ENCODE measurements around the gene POU1F1.
"Not testable (repeated sequence)": the region's sequence is repeated elsewhere in the genome, so short reads cannot be mapped to it uniquely, and the experiment has no call there.

The POU1F1 gene

GRCh38 chr3:87248831-87249230, 27.6 kb downstream of the POU1F1 start:
- DNase-seq, result no peak

GRCh38 chr3:87248231-87248630, 28.2 kb downstream of the POU1F1 start:
- DNase-seq, result not testable (repeated sequence)

DNA sequence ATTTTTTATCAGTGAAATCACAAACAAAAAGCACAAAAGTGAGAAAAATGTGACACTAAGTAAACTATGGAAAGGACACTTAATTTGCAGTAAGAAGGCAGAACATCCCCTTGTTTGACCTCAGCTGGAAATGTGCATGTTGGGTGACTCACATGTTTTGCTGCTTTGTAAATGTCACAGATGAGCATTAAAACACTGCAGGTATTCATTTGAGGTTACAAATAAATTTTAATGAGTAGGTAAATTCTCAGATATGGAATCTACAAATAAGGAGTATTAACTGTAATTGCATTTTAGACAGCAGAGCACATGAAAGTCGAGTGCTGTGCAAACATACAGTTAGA, 29.0 kb downstream of the POU1F1 start:
- no peak for DNase-seq

GRCh38 chr3:87246662-87247429, 29.5 kb downstream of the POU1F1 start:
- DNase-seq, result no peak

DNA sequence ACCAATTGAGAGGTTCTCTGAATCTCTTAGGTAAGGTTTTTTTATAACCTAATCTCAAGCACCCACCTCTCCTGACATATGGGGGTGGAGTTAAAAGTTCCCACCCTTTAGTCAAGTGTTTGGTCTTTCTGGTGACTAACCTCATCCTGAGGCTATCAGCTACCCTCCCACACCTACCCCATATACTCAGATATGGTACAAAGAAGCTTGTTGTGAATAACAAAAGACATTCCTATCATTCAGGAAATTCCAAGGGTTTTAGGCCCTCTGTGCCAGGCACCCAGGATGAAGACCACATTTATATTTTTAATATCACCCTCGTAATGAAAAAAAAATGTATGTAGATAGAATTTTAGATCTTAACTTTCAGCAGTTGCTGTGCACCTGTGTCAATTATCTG, 40.3 kb downstream of the POU1F1 start:
- DNase-seq, result no peak

DNA sequence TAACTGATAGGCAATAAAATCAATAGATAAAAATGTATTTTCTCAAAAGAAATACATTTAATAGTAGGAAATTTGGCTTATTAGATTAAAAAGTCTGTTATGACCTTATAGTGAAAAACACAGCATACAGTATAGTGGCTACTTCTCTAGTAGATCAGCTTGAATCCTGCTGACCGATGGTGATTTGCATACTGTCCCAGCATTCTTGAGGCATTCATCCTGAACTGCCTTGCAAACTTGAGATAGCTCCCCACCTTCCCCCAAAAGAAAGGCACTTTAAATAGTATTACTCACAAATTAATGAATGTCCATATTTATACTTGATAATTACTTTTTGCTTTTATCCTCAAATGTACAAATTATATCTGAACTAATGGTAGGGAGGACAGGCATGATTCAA, 42.6 kb downstream of the POU1F1 start:
- DNase-seq, result no peak

GRCh38 chr3:87229113-87229512, 47.3 kb downstream of the POU1F1 start:
- DNase-seq, result no peak

DNA sequence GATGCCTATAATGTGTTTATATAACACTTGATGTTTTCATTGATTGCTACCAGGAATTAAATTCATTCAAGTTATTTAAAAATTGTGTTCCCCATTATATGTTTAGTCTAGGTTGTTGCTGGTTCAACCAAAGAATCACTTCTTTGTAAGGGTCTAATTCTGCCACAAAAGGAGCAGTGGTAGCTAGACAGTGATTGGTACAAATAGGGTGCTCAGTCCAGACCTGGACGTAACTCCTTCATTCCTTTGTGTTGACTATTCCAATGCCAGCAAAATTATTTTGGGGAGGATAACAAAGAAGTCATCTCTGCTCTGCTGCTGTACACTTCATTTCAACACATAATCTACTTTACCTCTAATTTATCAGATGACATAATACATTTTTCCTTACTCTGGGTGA, 48.1 kb downstream of the POU1F1 start:
- DNase-seq, result peak; percentile 26

GRCh38 chr3:87227835-87228144, 48.6 kb downstream of the POU1F1 start:
- no peak for DNase-seq

- DNase-seq, result peak; percentile 98
Measured at GRCh38 chr3:87227104-87227834, 49.1 kb downstream of the POU1F1 start, which contains the start of gene CHMP2B. TSS of gene CHMP2B (plus strand) at chr3:87227309. CDS start at chr3:87227523, 214 bp downstream.

GRCh38 chr3:87225659-87226058, 50.7 kb downstream of the POU1F1 start:
- peak; percentile 23 for DNase-seq

DNA sequence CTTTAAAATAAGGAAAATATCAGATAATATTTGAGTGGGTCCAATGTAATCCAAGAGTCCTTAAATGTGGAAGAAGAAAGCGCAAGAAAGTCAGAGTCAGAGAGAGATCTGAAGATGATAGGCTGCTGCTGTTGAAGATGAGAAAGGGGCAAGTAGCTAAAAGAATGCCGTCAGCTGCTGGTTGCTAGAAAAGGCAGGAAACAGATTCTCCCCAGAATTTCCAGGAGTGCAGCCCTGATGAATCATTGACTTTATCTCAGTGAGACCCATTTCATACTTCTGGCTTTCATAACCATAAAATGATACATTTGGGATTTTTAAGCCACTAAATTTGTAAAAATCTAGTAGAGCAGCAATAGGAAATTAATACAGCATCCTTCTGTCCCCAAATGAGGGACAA, 56.8 kb downstream of the POU1F1 start:
- no peak for DNase-seq

- no peak for DNase-seq
Measured at GRCh38 chr3:87218560-87218959, 57.8 kb downstream of the POU1F1 start.
